HG03097 (cell line): ENCODE measurements around the gene SERPINA6.
"Not testable (repeated sequence)": the region's sequence is repeated elsewhere in the genome, so short reads cannot be mapped to it uniquely, and the experiment has no call there.

Source experiments
- ATAC-seq: cut with Tn5 transposase; IDR thresholded peaks from one replicate; pipeline ENCODE4 v1.9.1; 2021; ENCODE audit not compliant: unreplicated experiment, low FRiP score

Gene SERPINA6

GRCh38 chr14:94295360-94296180, 27.6 kb downstream of the SERPINA6 start:
- ATAC-seq = no peak

DNA sequence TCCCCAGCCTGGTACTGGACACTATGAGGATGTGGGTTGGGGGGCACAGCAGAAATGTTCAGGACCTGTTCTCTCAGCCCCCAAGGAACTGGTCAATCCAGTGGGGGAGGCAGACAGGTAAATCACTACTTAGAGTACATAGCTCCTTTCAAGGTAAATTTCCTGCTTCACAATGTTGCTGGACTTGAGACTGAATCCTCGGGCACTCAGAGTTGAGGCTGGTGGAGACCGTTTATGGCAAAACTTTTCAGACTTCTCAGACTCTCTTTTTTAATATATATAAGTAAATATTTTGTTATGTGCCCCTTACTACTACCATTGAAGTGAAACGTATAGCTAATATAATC, 29.6 kb downstream of the SERPINA6 start:
- ATAC-seq = no peak

DNA sequence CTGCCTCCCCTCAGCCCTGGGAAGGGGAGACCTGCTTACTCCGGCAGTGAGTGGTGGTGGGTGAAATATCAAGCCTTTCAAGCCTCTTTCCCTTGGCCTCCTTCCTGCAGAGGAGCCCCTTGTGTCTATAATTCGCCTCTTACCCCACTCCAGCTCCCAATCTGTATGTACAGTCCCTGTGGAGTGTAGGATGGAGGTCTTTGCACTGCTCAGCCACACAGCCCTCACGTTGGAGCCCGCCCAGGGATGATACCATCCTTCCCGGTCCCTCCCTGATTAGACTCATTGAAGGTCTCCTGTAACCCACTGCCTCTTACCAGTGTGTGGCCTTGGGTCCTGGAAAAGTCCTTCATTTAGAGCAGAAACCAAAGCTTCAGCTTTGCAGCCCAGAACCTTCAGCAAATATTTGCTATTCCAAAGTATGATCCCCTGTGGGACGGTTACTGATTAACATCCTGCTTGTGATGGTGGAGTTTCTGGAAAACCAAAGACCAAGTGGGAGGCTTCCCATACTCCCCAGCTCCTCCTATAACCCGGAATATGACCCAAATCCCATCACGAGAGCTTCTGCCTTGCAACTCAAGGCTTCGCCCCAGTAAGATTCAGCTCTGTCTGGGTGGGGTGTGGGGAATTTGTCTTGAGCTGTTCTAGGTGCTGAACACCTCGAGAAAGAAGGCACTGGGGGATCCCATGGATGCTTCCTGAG, 30.1 kb downstream of the SERPINA6 start, which contains the start of gene SERPINA10:
SERPINA10 (minus strand) TSS at position 397 of the 706 bp plus-strand sequence. CDS start 2,675 bp downstream, outside the sequence.
- ATAC-seq = no peak

GRCh38 chr14:94292526-94292871, 30.6 kb downstream of the SERPINA6 start:
- ATAC-seq = no peak

DNA sequence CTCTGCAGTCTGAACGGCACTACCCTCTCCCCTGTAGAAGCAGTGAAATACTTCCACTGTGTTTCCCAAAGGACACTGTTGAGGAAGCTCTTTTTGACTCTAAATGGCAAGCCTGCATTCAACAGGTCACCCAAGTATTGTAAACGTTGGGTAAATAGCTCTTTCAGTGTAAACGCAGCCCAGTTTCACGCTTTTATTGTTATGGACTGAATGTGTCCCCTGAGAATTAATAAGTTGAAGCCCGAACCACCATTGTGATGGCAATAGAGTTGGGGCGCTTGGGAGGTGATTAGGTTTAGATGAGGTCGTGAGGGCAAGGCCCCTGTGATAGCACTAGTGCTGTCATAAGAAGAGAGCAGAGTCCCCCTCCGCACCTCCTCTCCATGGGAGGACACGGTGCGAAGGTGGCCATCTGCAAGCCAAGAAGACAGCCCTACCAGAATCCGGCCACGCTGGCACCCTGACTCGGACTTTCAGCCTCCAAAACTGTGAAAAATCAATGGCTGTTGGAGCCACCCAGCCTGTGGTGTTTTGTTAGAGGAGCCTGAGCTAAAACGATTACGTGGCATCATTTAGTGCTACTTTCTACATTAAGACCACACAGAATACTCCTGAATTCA, 31.1 kb downstream of the SERPINA6 start:
- ATAC-seq = no peak

- ATAC-seq = no peak
These were observed 31.8 kb downstream of the SERPINA6 start for GRCh38 chr14:94291159-94291905.

DNA sequence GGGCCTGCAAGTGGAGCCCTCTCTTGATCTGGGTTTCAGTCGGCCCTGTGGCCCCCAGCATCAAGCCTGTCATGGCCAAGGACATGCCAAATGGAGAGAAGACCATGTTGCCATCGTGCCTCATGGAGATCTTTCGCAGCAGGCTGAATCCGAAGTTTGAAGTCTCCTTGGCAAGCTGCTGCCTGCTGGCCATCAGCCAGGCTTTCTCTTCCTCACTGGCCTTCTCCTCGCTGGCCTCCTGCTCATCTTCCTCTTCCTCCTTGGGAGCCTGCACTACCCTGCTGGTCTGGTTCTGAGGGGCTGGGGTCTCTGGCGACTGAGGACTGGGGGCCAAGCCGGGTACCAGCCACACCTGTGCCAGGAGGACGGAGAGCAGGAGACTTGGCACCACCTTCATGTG, 32.9 kb downstream of the SERPINA6 start:
- ATAC-seq = no peak

DNA sequence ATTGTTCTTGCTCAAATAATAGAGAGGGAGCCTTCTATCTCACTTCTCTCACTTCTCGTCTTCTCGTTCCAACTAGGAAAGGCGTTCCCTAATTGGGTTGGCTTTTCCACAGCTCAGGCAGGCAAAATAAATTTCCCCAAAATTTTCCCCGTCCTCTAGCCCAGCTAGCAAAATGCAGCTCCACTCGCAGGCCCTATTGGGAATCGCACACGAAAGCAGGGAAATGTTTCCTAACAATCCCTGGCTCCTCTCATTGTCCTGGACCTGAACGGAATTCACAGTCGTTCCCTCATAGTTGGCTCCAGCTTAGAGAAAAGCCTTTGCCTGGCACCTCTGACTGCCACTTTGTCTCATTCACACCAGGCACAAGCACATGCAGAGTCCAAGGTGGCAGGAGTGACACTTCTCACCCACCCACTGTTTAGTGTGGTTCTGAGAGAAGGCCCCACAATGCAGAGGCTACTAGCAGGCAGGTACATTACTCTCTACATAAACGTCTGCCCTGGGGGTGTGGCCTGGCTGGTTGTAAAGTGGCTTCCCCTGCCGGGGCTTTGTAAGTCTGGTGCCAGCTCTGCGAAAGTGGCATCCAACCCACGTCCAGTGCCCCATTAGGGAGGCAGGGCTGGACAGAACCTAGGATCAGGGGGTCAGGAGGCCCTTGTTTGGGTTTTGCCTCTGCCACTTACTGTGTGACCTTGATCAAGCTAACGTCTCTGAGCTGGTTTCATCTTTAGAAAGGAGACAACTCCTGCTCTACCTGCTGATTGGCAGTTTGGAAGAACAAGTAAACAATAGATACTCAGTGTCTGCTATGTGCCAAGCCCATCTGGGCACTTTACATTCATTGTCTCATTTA, 34.3 kb downstream of the SERPINA6 start:
- ATAC-seq = no peak

DNA sequence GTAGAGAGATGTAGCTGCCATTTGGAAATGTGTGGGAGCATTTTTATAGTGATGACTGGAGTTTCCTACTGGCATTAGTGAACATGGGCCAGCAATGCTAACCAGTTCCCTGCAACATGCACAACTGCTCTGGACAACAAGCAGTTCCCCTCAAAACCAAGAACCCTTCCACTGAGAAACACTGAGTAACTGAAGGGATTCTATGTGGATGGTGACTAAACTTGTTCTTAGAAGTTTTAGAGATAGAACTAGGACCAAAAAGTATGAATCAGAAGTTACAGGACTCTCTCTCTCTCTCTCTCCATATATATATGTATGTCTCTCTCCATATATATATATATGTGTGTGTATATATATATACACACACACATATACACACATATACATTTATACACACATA, 38.0 kb downstream of the SERPINA6 start:
- no peak for ATAC-seq

- no peak for ATAC-seq
These were observed 38.9 kb downstream of the SERPINA6 start for GRCh38 chr14:94284221-94284620.

GRCh38 chr14:94282991-94283723, 40.0 kb downstream of the SERPINA6 start:
- ATAC-seq = no peak

GRCh38 chr14:94278731-94279130, 44.4 kb downstream of the SERPINA6 start:
- no peak for ATAC-seq

DNA sequence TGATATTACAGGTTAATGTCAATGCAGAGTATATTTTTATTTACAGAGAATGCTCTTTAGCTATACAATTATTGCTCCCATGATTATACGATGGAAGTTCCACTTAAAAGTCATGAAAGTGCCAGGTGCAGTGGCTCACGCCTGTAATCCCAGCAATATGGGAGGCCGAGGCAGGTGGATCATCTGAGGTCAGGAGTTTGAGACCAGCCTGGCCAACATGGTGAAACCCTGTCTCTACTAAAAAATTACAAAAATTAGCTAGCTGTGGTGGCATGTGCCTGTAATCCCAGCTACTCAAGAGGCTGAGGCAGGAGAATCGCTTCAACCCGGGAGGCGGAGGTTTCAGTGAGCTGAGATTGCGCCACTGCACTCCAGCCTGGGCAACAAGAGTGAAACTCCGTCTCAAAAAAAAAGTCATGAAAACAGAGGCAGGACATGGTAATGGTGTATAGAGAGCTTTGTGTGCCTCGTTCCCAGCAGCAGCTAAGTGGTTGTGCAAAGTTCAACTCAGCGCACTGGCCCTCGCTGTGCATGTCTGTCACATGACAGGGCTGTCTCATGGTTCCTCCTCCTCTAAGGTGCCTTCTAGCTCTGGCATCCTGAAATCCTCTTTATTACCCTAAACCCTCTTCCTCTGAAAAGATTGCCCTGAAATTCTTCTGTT, 46.1 kb downstream of the SERPINA6 start:
- ATAC-seq = not testable (repeated sequence)

GRCh38 chr14:94269156-94269555, 54.0 kb downstream of the SERPINA6 start:
- ATAC-seq = no peak

DNA sequence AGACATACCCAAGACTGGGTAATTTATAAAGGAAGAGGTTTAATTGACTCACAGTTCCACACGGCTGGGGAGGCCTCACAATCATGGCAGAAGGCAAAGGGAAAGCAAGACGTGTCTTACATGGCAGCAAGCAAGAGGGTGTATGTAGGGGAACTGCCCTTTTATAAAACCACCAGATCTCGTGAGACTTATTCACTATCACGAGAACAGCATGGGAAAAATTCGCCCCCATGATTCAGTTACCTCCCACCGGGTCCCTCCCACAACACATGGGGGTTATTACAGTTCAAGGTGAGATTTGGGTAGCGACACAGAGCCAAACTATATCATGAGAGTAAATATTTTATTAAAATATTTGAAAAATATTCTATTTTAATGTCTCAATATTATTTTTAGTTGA, 54.6 kb downstream of the SERPINA6 start:
- ATAC-seq = not testable (repeated sequence)

DNA sequence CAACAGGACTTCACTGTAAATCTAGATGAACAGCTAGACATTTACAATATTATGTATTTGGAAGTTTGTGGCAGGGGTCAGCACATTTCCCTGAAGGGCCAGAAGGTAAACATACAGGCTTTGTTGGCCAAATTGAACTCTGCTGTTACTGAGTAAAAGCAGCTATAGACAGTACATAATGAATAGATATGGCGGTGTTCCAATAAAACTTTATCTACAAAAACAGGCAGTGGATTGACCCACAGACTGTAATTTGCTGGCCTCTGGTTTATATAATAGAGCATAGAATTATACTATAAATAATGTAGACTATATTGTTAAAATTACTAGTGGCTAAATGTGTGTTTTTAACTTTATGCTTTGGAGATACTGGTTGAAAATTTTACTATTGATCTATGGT, 55.8 kb downstream of the SERPINA6 start:
- no peak for ATAC-seq

- not testable (repeated sequence) for ATAC-seq
These were observed 58.9 kb downstream of the SERPINA6 start for GRCh38 chr14:94264195-94264594.
